Fibroblast of lung (primary cell): ENCODE data around the gene MECR.

Experiments used
- EZH2 ChIP-seq: IDR thresholded peaks from 2 replicates; pipeline ENCODE4 v1.5.1; 2012; ENCODE audit warnings: low read length, control low read depth, mild to moderate bottlenecking; ENCODE audit errors: missing control alignments
- TF ChIP-seq, protein P1 (sequence below), 2 donors: IDR thresholded peaks in 1 of 2; conservative IDR thresholded peaks in 1 of 2; 1 replicate in 1 of 2; 2 replicates in 1 of 2; pipeline ENCODE4 v1.5.1; 2011 to 2012; ENCODE audit warnings: low read length in 2 of 2, control low read depth in 1 of 2, inconsistent platforms in 1 of 2, low read depth in 1 of 2, mild to moderate bottlenecking in 1 of 2

DNA sequence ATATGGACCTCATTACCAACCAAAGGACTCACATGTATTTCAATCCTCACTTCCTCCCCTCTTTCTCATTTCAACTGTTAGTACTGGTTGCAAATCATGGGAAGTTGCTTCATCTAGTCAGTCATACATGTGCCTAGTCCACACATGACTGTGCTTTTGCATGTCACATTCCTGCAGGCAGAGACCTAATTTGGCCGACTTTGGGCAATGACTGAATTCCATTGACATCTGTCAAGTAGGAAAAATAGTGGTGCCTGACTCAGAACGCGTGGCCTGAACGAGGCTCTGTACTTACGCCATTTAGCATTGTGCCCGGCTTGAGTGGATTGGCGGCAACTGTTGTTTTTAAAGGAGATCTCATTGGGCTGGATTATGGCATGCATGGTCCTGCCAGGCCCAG, 23.6 kb upstream of the MECR start:
- TF ChIP-seq, protein P1, sequence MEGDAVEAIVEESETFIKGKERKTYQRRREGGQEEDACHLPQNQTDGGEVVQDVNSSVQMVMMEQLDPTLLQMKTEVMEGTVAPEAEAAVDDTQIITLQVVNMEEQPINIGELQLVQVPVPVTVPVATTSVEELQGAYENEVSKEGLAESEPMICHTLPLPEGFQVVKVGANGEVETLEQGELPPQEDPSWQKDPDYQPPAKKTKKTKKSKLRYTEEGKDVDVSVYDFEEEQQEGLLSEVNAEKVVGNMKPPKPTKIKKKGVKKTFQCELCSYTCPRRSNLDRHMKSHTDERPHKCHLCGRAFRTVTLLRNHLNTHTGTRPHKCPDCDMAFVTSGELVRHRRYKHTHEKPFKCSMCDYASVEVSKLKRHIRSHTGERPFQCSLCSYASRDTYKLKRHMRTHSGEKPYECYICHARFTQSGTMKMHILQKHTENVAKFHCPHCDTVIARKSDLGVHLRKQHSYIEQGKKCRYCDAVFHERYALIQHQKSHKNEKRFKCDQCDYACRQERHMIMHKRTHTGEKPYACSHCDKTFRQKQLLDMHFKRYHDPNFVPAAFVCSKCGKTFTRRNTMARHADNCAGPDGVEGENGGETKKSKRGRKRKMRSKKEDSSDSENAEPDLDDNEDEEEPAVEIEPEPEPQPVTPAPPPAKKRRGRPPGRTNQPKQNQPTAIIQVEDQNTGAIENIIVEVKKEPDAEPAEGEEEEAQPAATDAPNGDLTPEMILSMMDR (conservative IDR thresholded peaks at IDR 0.05 in 1 of 2, IDR thresholded peaks at IDR 0.05 in 1 of 2; ENCODE audit: low read depth in 1 of 2, low read length in 2 of 2) = no peak
- no peak for TF ChIP-seq EZH2
